Measurements from ENCODE around the gene ENO2.

DNA sequence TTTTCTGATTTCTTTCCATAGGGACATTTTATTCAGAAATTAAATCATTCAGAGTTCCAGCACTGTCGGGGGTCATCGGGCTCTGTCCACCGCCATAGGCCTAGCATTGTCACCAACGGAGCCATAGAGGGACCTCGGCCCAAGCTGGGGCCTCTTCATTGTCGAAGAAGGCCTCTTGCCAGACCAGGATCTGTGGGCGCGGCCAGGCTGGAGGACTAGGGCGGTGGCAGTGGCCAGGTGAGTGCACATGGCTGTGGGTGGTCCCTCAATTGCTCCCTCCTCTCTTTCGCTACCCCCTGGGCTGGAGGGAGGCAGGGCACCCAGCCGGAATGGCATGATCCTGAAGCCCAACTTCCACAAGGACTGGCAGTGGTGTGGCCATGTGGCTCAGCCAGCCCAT is 30.7 kb upstream of the ENO2 start:
- no peak for TF ChIP-seq POLR2A (IDR thresholded peaks at IDR 0.05; ENCODE audit: low read depth, low read length)
- TF ChIP-seq POLR2AphosphoS5 (IDR thresholded peaks at IDR 0.05; ENCODE audit: low read depth, low read length), result no peak
- no peak for TF ChIP-seq TAF1 (IDR thresholded peaks at IDR 0.05; ENCODE audit: borderline replicate concordance, low read depth, low read length)
